ENCODE results near the gene ATE1. TPM values are rescaled to one million over a fixed set of nuclear protein-coding genes. Genes with fewer than 3 reads are reported as not detected.

Gene ATE1
- total RNA-seq, 1 donor from 2014 or later: 73.3 TPM

GRCh38 chr10:121865554-121865953 lies 62.3 kb downstream of the ATE1 start:
- DNase-seq: no peak

- no peak for DNase-seq
These were observed 63.2 kb downstream of the ATE1 start for GRCh38 chr10:121864653-121865052.

GRCh38 chr10:121864168-121864567 lies 63.7 kb downstream of the ATE1 start:
- no peak for DNase-seq

- DNase-seq: no peak
These were observed 65.2 kb downstream of the ATE1 start for GRCh38 chr10:121862649-121863048.

- no peak for DNase-seq
These were observed 65.8 kb downstream of the ATE1 start for GRCh38 chr10:121862042-121862441.

GRCh38 chr10:121860810-121861209 lies 67.0 kb downstream of the ATE1 start:
- DNase-seq: no peak

- DNase-seq: no peak
These were observed 72.9 kb downstream of the ATE1 start for GRCh38 chr10:121854809-121855445.

- no peak for DNase-seq
These were observed 73.9 kb downstream of the ATE1 start for GRCh38 chr10:121853950-121854349.

- no peak for DNase-seq
These were observed 76.0 kb downstream of the ATE1 start for GRCh38 chr10:121851786-121852185.

GRCh38 chr10:121848082-121848481 lies 79.7 kb downstream of the ATE1 start:
- DNase-seq: no peak

- no peak for DNase-seq
These were observed 81.3 kb downstream of the ATE1 start for GRCh38 chr10:121846555-121846954.

- DNase-seq: no peak
These were observed 82.6 kb downstream of the ATE1 start for GRCh38 chr10:121845044-121845784.

GRCh38 chr10:121844537-121844936 lies 83.3 kb downstream of the ATE1 start:
- DNase-seq: no peak

GRCh38 chr10:121843379-121843778 lies 84.5 kb downstream of the ATE1 start:
- no peak for DNase-seq

GRCh38 chr10:121841862-121842261 lies 86.0 kb downstream of the ATE1 start:
- DNase-seq: no peak

GRCh38 chr10:121838931-121839330 lies 88.9 kb downstream of the ATE1 start:
- DNase-seq: no peak

- DNase-seq: no peak
These were observed 89.7 kb downstream of the ATE1 start for GRCh38 chr10:121838149-121838548.

GRCh38 chr10:121836171-121836570 lies 91.7 kb downstream of the ATE1 start:
- DNase-seq: no peak

GRCh38 chr10:121835376-121835775 lies 92.5 kb downstream of the ATE1 start:
- DNase-seq: no peak

GRCh38 chr10:121834757-121835156 lies 93.1 kb downstream of the ATE1 start:
- no peak for DNase-seq

GRCh38 chr10:121833387-121833786 lies 94.4 kb downstream of the ATE1 start:
- DNase-seq: no peak

GRCh38 chr10:121832647-121833046 lies 95.2 kb downstream of the ATE1 start:
- no peak for DNase-seq

- DNase-seq: no peak
These were observed 96.1 kb downstream of the ATE1 start for GRCh38 chr10:121831777-121832176.

GRCh38 chr10:121831237-121831636 lies 96.6 kb downstream of the ATE1 start:
- no peak for DNase-seq

All from occipital lobe (tissue), 2 donors.